Activated CD8-positive, alpha-beta memory T cell treated with anti-CD3 and anti-CD28 coated beads for 48 hours (primary cell): Measurements from ENCODE around the gene IFRD2.
"Not testable (repeated sequence)": the region's sequence is repeated elsewhere in the genome, so short reads cannot be mapped to it uniquely, and the experiment has no call there.

Source experiments
- DNase-seq, 3 experiments: peaks; one replicate each; pipeline ENCODE4 v3.0.0-alpha.2; 2020; ENCODE audit warnings: low read depth in 2 of 3, low spot score in 2 of 3

The IFRD2 gene

DNA sequence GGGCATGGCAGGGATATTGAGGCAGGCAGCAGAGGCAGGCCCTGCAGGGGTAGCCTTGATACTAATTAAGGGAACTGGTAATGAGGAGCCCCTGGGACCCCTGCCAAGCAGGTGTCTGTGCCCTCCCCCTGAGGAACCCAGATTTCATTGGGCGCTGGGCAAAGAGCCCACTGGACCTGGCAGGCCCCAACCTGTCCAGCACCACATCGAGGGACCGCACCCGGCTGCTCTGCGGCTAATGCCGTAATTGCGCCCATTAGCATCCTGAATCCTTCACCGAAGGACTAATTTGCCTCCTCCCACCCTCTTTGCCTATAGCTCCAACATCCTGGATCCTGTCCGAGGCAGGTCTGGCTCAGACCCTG, 37.0 kb downstream of the IFRD2 start:
- DNase-seq = no peak

DNA sequence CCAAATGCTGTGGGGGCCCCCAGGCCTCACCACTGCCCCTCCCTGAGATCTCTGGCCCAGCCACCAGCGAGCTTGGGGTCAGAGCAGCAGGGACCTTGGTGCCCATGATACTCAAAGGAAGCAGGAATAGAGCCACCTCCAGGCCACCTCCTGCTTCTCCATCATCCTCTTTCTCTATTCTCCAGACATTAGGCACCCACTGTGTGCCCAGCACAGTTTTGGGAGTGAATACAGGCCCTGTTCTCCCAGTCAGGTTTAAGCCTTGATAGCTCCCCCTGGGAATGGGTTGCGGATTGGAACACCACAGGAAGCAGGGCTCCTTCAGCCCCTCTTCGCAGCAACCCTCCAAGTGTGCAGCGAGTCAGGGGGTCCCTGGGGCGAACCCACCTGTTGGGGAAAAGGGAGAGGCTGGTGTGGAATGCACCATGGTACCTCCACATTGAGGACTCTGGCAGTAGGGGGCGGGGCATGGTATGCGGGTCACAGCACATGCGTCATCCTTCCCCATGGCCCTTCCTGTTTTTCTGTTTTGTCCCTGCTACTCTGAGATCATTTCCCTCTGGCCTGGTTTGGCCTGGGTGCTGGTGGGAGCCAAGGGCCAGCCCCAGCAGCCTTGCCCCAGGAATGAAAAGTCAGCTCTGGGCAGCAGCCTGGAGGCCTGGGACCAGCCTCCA, 37.5 kb downstream of the IFRD2 start:
- DNase-seq = no peak

DNA sequence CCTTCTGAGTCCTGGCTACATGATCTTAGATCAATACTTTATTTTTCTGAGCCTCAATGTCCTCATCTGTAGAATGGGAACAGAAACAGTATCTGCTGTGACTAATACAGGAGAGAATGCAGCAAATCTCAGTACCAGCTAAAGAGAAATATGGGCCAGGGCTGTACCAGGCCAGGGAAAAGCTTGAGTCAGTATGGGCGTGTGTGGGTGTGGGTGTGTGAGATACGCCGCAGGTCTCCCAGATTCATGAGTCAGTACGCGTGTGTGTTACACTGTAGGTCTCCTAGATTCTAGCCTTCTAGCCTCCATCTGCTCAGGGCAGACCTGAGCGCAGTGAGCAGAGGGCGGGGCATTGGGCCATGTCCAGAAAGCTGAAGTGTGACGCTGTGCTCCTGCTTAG, 41.0 kb downstream of the IFRD2 start:
- DNase-seq = no peak

DNA sequence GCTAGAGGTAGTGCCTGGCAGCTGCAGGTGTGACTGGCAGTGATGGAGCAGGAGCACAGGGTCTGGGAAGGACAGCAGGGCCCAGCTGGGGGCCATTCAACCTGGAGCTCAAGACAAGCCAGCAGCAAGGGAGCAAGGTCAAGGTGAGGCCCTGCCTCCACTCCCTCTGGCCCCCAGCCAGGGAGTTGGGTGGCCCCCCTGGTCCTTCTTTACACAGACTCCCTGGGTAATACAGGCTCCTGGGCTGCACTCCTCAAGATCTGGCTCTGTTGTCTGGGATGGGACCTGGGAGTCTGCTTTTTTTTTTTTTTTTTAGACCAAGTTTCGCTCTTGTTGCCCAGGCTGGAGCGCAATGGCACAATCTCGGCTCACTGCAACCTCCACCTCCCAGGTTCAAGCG, 41.7 kb downstream of the IFRD2 start:
- DNase-seq = no peak

DNA sequence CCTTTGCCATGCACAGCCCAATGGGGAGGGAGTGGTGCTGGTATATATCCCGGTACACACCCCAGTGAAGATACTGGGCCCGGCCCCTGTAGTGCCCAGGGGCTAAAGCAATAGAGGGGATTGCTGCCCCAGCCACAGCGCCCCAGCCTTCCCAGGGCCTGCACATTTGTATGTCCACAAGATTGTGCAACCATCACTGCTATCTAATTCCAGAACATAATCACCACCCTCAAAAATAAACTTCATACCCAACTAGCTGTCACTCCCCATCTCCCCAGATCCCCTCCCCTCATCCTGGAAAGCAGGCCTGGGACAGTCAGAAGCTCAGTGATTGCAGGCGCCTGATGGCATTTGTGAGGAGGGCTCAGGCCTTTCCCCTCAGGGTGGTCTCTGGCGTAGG, 42.8 kb downstream of the IFRD2 start:
- DNase-seq = no peak

DNA sequence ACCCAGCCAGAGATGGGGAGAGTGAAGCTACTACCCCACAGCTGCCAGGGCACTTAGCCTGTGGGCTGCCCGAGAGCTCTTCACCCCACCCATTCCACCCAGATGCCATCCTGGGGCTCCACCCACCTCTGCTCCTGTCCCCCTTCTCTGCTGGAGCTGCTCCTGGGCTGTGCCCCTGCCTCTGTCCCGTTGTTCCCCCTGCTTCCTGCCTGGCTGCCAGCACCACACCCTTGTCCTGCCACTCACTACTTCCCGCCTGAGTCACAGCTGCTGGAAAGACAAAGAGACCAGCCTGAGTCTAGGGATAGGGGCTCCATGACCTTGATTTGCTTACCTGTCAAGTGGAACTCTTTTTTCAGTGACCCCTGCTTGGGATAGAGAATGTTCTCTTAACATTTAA, 43.8 kb downstream of the IFRD2 start:
- DNase-seq = no peak

DNA sequence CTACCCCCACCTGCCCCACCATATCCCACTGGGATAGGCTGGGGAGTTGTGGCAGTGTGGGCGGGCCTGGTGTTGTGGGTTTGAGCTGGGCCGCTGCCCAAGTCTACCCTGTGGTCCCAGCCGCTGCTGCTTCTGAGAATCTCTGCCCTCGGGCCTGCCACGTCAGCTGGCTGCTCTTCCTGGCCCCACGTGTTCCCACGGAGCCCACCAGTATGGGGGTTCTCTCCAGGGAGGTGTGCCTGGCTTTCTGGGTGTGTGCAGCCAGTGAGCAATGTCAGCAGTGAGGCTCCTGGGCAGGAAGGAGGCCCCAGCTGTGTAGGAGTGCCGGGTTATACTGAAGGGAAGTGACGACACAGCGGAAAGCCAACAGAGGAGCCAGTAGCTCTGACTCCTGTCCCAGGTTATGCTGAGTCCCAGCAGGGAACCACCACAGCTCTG, 45.7 kb downstream of the IFRD2 start:
- DNase-seq = peak in 2 of 3 experiments; percentile 75 to 78

DNA sequence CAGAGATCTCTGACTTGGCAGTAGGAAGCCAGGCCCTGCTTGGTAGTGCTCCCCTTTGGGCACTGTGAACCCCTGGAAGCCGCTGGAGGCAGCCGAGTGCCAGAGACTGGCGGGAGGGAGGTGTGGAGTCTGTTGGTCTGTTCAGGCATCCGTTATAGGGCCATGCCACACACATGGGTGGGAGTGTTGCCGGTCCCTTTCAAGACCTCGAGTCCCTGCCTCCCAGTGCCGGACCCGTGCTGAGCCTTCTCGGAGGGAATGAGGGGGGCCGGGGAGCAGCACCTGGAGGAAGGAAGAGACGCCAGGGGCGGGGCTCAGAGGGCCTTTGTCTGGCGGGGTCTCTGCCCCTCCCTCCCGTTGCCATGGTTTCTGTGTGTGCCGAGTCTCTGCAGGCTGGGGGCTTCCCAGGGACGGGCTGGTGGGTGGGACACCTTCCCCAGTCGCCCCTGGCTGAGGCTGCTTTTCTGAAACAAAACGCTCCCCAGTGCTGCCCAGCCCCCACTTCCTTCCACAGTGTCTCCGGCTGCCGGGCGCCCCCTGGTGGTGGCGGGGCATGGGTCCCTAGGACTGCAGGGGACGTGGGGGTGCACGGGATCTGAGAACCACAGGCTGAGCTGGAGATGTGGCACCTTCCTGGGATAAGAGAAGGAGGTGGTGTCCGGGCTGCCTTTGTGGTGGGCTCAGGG, 46.3 kb downstream of the IFRD2 start:
- peak; percentile 91 to 99 (median 98) for DNase-seq

DNA sequence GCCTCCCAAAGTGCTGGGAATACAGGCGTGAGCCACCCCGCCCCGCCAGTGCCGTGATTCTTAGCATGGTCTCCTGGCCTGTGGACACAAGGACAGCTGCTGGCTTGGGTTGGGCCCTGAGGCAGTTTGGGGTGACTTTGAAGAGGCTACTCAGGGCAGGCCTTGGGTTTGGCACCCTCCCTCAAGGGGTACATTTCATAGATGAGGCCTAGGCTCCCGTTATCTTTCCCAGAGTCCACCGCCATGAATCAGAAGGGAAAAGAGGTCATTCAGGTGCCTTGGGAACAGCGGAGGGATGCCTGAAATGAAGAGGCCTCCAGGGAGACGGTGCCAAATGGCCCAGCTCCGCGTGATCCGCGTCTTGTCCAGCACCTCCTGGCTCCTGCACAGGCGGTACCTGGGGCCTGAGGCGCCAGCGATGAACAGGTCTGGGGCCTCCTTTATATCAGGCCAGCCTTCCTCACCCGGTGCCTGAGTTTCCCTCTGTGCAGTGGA, 46.9 kb downstream of the IFRD2 start:
- no peak for DNase-seq

DNA sequence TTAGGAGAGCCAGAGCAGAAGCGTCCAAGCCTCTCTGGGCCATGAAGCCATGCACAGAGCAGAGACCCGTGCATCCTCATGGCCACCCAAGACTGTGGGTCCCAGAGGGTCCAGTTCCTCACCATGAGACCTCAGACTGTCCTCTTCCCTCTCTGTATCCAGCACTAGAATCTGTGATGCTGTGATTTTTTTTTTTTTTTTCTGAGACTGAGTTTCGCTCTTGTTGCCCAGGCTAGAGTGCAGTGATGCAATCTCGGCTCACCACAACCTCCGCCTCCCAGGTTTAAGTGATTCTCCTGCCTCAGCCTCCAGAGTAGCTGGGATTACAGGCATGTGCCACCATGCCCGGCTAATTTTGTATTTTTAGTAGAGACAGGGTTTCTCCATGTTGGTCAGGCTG, 47.4 kb downstream of the IFRD2 start:
- not testable (repeated sequence) for DNase-seq

DNA sequence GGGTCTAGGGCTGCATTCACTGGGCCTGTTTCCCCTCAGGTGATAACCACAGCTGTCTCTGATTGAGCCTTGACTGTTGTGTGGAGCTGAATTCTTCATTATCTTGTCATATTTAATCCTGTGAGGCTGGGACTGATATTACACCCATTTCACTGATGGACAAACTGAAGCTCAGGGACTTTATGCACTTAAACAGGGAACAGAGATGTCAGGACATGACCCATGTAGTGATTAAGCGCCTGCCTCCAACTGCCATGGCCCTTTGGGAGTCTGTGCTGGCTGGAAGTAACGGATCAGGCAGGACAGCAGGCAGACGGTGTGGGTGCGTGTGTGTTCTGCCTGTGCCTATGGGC, 48.7 kb downstream of the IFRD2 start:
- no peak for DNase-seq

DNA sequence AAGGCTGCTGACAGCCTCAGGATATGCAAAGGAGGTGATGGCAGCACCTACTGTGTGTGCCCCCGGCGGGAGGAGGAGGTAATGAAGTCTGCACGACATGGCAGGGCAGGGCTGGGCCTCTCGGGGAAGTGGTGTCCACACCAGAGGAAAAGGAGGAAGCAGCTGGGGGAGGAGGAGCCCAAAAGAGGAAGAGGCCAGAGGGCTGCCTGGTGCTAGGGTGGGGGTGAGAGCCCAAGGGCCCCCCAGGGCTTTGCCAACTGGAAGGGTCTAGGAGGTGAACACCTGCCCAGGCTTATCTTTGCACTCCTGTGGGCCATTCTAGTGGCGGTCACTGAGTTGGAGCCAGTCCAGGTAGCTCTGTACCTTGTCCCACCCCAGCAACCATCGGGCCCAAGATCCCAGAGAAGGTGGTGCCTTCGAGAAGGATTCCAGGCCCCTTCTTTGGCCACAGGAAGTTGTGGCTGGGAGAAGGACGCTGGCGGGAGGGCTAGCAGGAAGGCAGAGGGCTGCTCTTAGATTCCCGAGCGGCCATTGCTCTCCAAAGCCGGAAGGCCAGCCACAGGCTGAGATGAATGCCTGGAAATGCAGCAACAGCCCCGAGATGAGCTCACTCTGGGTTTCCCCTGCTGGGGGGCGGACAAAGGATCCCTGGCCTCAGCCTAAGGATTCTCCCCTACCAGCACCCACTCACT, 49.2 kb downstream of the IFRD2 start:
- no peak for DNase-seq

DNA sequence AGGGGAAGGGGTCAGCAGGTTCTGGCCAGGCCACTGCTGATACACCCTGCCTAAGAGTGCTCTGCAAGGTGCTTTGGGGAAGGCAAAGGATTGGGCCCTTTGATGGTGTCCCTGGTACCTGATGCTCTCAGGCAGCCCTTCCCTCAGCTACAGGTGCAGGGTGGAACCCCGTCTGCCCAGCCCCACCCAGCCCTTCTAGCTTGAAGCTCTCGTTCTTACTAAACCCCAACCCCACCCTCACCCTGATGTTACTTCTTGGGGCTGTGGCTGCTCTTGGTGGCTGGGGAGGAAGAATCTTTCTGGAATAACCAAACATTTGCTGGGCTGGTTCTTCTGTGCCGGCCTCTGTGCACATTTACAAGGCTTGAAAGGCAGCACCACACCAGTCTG, 49.9 kb downstream of the IFRD2 start:
- no peak for DNase-seq

DNA sequence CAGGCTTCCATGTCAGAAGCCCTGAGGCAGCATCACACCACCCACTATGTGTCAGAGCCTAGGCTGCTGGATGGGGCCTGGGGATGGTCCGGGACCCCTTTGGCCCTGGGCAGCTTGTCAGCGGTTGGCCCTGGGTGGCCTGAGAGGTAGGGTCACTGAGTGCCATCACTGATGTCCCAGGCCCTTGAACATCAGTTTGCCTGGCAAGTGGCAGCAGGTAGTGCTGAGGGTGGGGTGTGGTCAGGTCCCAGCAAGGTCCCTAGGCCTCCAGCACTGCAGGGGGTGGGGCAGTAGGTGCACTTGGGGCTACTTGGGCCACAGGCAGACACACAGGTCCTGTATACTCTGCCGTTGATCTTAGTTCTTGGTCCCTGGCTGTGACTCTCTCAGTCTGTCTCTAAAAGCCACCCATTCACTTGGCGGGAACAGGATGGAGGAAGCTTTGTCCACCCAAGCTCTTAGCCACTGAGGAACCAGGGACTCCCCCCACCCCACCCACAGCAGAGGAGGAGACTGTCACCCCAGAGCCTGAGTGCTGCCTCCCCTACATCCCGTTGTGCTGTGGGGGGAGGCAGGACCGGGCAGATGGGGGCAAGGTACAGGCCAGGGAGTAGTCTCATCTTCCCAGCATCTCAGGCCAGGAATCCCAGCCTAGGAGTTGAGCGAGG, 50.4 kb downstream of the IFRD2 start:
- DNase-seq = no peak

DNA sequence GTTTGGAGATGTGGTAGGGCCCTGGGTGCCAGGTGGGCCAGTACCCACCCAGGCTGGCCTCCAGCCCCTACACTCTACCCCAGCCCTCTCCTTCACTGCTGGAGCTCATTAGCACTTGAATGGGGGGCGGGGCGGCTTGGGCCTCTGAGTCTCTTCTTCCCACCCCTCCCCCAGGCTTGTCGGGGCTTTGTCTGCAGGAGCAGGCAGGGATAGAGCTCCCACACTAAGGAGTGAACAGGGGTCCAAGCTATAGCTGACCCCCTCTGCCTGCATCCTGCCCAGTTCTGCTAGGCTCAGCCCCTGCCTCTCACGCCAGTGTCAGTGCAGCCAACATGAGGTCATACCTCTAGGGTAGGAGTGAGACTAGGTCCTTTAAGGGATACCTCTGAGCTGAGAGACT, 51.1 kb downstream of the IFRD2 start:
- no peak for DNase-seq

DNA sequence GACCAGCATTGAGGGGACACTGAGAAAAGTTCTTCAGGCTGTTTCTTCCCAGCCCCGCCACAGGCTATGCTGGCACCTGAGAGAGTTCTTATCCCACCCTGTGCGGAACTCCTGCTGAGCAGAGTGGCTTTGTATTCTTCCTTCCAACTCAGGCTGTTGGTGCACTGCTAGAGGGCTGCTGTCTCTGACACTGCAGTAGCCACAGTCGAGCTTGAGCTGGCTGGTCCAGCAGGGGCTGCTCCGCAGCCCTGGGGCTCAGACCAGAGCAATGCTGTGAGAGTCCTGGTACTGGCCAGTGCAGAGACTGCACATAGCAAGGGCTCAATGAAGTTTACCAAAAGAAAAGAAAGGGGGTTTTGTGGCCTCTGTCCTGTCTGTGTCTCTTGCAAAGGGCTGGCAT, 52.6 kb downstream of the IFRD2 start:
- no peak for DNase-seq

DNA sequence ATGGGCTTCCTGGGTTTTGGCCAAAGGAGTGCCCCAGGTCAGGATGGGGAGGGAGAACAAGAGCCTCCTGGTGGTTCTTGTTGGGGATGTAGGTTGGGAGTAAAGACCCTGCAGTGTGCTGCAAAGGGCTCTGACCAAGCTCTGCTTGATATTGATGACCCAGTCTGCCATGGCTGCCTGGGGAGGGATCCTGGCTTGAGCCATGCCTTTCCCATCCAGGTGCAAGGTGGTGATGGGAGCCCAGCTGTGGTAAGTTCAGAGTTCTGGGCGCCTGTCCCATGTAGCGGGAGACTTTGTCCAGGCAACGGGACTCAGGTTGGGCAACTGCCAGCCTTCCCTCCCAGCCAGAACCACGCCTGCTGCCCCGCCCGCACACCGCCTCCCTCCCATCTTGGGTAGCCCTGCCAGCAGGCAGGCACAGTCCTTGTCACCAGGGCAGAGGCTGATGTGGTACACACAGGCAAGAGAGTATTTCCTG, 53.6 kb downstream of the IFRD2 start:
- no peak for DNase-seq

DNA sequence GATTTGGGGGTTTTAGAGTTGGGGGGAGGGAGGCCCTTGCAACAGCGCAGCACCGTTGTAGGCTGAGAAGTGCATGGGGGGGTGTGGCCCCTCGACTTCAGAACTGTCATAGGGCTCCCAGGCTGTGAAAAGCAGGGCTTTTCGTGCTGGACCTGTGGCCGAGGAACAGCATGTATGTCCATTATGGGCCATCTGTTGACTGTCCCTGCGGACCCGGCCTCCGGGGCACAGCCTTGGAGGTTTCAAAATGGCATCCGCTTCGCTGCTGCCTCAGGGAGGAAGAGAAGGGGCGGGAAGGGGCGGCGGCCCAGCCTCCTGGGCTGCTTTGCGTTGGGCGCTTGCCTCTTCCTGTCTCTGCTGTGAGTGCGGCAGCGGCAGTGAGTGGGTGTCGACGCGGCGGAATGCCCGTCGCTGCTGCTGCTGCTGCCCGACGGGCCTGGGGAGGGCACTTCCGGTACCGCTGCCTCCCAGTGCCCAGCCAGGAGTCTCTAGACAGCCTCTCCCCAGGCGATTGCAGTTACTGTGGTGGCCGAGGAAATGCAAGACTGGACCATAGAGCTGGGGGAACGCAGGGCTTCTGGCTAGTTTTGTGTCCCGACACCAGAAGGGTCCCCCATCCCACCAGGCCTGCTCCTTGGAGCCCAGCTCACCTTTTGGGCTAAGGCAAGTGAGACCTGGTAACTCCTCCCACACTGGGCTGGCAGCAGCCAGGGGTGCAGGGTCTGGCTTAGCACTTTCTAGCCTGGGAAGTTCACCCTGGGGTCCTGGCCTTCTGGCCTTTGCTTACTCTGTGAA, 54.3 kb downstream of the IFRD2 start:
- DNase-seq = peak; percentile 57 to 76 (median 71)
